AG10803 (cell line): ENCODE data around the gene TBCK.

ENCODE experiments used
- DNase-seq: peaks from one replicate; pipeline ENCODE4 v3.0.0; 2010; ENCODE audit warnings: low read depth
- H3K4me3 ChIP-seq: 2 replicates; pipeline ENCODE4 v1.5.1; 2011; ENCODE audit warnings: mild to moderate bottlenecking, low read length, control low read depth
- CTCF ChIP-seq: conservative IDR thresholded peaks from 2 replicates; pipeline ENCODE4 v1.5.1; 2011; ENCODE audit warnings: mild to moderate bottlenecking, low read length, control low read depth, inconsistent platforms

TBCK gene

GRCh38 chr4:106253364-106254129 is 62.5 kb downstream of the TBCK start:
- TF ChIP-seq CTCF = no peak
- no peak overlapping the region for H3K4me3 ChIP-seq
- DNase-seq = no peak

- no peak overlapping the region for H3K4me3 ChIP-seq
- DNase-seq = no peak
- TF ChIP-seq CTCF = no peak
These were observed 68.4 kb downstream of the TBCK start for GRCh38 chr4:106247600-106247999.

- DNase-seq = no peak
- no peak for TF ChIP-seq CTCF
- no peak overlapping the region for H3K4me3 ChIP-seq
These were observed 69.6 kb downstream of the TBCK start for GRCh38 chr4:106246441-106246840.

DNA sequence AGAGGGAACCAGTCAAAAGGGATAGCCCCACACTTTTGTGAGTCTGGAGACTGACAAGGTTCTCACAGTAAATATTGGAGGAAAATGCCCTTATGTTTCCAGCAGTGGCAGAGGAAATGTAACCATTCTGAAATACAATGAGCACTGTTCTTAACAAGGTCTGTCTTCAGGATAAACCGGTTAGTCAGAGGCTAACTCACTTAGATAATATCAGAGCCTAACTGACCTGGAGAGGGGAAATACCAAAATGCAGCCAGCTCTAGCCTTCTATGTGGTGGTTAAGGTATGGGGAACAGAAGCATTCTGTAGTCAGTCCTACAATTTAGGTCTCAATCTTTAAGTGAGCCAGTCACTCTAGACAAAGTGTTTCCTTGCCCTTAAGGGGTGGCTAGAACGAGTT is 70.8 kb downstream of the TBCK start:
- H3K4me3 ChIP-seq = no peak overlapping the region
- DNase-seq = no peak
- TF ChIP-seq CTCF = no peak

GRCh38 chr4:106240699-106241098 is 75.3 kb downstream of the TBCK start:
- TF ChIP-seq CTCF = no peak
- H3K4me3 ChIP-seq = no peak overlapping the region
- no peak for DNase-seq

DNA sequence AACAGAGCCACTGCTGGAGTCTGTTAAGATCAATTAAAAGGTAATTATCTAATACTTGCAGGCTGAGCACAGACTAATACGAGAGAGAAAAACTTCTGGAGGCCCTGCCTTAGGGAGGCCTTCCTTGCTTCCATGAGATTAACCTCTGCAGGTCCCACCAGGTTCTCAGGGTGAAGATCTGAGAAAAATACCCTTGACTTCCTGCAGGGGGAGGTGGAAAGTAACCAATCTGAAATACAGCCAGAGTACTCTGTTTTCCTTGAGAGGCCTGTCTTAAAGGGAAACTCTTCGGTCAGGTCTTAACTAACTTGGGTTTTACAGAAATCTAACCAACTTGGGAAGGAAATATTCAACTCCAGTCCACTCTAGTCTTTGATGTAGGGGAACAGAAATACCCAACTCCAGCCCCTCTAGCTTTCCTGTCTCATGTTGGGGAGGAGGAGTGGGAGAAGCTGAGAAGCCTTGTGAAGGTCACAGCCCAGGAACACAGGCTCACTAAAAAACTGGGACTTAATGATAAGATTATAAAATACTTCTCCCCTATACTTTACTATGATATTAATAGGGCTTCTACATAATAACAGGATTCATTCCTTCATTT is 77.1 kb downstream of the TBCK start:
- no peak overlapping the region for H3K4me3 ChIP-seq
- TF ChIP-seq CTCF = peak; percentile 83
- peak; percentile 56 for DNase-seq

DNA sequence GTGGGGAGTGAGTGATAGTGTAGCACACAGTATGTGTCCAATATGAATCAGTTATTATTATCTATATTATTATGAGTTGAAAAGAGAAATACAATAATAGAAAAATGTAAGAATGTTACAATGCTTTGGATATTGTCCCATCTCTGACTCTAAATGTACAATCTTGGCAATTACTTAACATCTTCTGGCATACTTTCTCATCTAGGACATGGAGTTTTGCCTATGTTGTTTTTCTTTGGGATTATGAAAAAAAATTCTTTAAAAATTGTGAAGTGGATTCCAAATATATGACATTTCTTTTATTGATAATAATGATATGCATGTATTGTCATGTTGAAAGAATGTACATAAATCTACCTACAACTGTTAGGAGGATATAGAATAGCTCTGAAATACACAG is 84.1 kb downstream of the TBCK start:
- no peak for DNase-seq
- H3K4me3 ChIP-seq = no peak overlapping the region
- no peak for TF ChIP-seq CTCF
